MG63 (cell line): Measurements from ENCODE around the gene BICD2. TPM values are rescaled to one million over a fixed set of nuclear protein-coding genes. Genes with fewer than 3 reads are reported as not detected.
A peak's percentile ranks its signal among the peaks of the same experiment; 100 is the strongest.
"Not testable (repeated sequence)": the region's sequence is repeated elsewhere in the genome, so short reads cannot be mapped to it uniquely, and the experiment has no call there.

ENCODE experiments used
- DNase-seq: peaks from one replicate; pipeline ENCODE4 v3.0.0-alpha.2; 2020
- H3K27me3 ChIP-seq: fragments of 250-450 bp; sonication (Bioruptor Pico); 2 replicates; pipeline ENCODE4 v1.5.1; 2020; ENCODE audit warnings: mild to moderate bottlenecking, moderate library complexity
- H3K36me3 ChIP-seq: fragments of 250-450 bp; sonication (Bioruptor Pico); 2 replicates; pipeline ENCODE4 v1.5.1; 2020; ENCODE audit warnings: mild to moderate bottlenecking, moderate library complexity
- H3K4me3 ChIP-seq: fragments of 250-450 bp; sonication (Bioruptor Pico); 2 replicates; pipeline ENCODE4 v1.5.1; 2020; ENCODE audit warnings: mild to moderate bottlenecking, moderate library complexity
- H3K9me3 ChIP-seq: fragments of 250-450 bp; sonication (Bioruptor Pico); 2 replicates; pipeline ENCODE4 v1.5.1; 2020; ENCODE audit warnings: mild to moderate bottlenecking, moderate library complexity
- total RNA-seq: library from RNA; depleted of rRNA; stranded (reverse); fragments of >200 nt; shearing (Covaris generic); gene quantifications from 2 replicates; pipeline ENCODE4 v1.2.3, GENCODE V29; 2014; ENCODE audit warnings: low replicate concordance; rRNA removed

Gene BICD2
- 35.6 and 49.5 TPM in 2 replicates for total RNA-seq

GRCh38 chr9:92764381-92764987, at the start of gene BICD2:
Gene BICD2, minus strand, starts transcription at chr9:92764833. Its CDS starts 89 bp downstream, at chr9:92764744.
- H3K27me3 ChIP-seq = no peaks in the 10 kb centered on the region
- H3K36me3 ChIP-seq = peaks cover 2% of the 10 kb centered on the region
- no peaks in the 10 kb centered on the region for H3K9me3 ChIP-seq
- H3K4me3 ChIP-seq = peak within 1 kb of the TSS; percentile 81
- peak; percentile 98 for DNase-seq

- not testable (repeated sequence) for H3K36me3 ChIP-seq, H3K4me3 ChIP-seq, DNase-seq, H3K9me3 ChIP-seq
- H3K27me3 ChIP-seq = peaks cover 82% of the 10 kb centered on the region
These were observed 45.1 kb upstream of the BICD2 start for GRCh38 chr9:92809629-92810326.

GRCh38 chr9:92808726-92809451, 44.3 kb upstream of the BICD2 start:
- no peak overlapping the region for H3K4me3 ChIP-seq
- H3K9me3 ChIP-seq = no peaks in the 10 kb centered on the region
- no peaks in the 10 kb centered on the region for H3K36me3 ChIP-seq
- DNase-seq = peak; percentile 70
- peaks cover 78% of the 10 kb centered on the region for H3K27me3 ChIP-seq

- Histone ChIP-seq H3K36me3 (no peaks in the 10 kb centered on the region), H3K9me3 (no peaks in the 10 kb centered on the region), H3K27me3 (peaks cover 75% of the 10 kb centered on the region), H3K4me3 (no peak overlapping the region)
- DNase-seq = peak; percentile 10
These were observed 43.4 kb upstream of the BICD2 start for GRCh38 chr9:92807757-92808725.

- Histone ChIP-seq H3K36me3 (no peaks in the 10 kb centered on the region), H3K9me3 (no peaks in the 10 kb centered on the region), H3K27me3 (peaks cover 68% of the 10 kb centered on the region), H3K4me3 (no peak overlapping the region)
- no peak for DNase-seq
These were observed 42.6 kb upstream of the BICD2 start for GRCh38 chr9:92807031-92807756.

- Histone ChIP-seq H3K27me3 (peaks cover 65% of the 10 kb centered on the region), H3K9me3 (no peaks in the 10 kb centered on the region), H3K4me3 (no peak overlapping the region), H3K36me3 (no peaks in the 10 kb centered on the region)
- DNase-seq = no peak
These were observed 40.1 kb upstream of the BICD2 start for GRCh38 chr9:92804727-92805126.

- no peak overlapping the region for H3K4me3 ChIP-seq
- no peaks in the 10 kb centered on the region for H3K36me3 ChIP-seq
- DNase-seq = no peak
- H3K27me3 ChIP-seq = peaks cover 50% of the 10 kb centered on the region
- H3K9me3 ChIP-seq = no peaks in the 10 kb centered on the region
These were observed 33.7 kb upstream of the BICD2 start for GRCh38 chr9:92798358-92798757.

DNA sequence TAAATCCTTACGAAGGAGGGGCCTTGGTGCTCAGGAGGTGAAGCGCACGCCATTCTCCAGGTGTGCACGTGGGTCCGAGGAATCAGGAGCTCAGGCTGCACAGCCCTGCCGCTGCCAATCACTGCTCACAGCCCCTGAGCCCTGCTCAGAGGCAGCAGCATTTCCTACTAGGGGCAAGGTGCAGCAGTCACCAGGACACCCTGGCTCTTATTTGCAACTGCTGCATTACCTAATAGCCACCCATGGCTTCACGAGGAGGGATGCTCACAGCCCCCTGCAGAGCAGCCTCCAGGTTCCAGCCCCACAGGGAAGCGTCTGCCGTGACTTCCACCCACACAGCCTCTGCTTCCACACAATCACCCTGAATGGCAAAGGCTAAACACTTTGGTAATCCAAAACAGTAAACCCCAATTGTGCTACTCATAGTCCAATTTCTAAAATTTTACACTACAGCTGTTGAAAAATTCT, 31.7 kb upstream of the BICD2 start:
- DNase-seq, H3K9me3 ChIP-seq, H3K4me3 ChIP-seq, H3K36me3 ChIP-seq: not testable (repeated sequence)
- H3K27me3 ChIP-seq = peaks cover 41% of the 10 kb centered on the region

DNA sequence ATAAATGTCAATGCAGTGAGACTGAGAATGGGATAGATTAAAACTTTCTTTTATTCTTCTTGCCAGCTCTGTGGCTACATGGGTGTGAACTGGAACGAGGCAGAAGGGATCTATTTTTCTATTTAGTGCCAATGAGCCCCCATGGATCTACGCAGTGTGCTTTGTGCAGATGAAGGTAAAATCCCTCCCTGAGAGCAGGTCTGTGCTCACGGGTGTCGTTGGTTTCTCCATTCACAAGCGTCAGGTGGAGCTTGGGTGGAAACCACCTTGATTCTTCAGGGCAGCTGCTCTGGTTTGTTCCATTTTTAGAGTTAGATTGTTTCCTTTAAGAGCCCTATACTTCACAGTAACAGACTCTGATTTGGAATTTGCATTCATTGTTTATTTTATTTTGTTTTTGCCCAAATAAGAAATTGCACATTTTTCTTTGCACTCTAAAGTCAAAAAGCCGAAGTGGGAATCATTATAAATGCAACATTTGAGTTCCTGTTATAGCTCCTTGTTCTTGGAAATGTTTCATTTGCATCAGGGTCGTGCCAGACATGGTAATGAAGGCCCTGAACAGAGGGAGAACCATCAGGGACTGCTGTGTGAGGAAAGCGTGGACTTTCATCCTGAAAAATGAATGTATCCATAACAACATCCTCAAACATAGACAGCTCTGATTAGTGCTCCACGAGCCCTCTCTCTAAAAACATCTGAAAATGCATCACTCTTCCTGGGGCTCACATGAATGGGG, 31.1 kb upstream of the BICD2 start:
- Histone ChIP-seq H3K4me3 (no peak overlapping the region), H3K27me3 (peaks cover 36% of the 10 kb centered on the region), H3K9me3 (no peaks in the 10 kb centered on the region), H3K36me3 (no peaks in the 10 kb centered on the region)
- no peak for DNase-seq

GRCh38 chr9:92795000-92795399, 30.4 kb upstream of the BICD2 start:
- no peaks in the 10 kb centered on the region for H3K9me3 ChIP-seq
- no peak overlapping the region for H3K4me3 ChIP-seq
- H3K27me3 ChIP-seq = peaks cover 33% of the 10 kb centered on the region
- no peak for DNase-seq
- no peaks in the 10 kb centered on the region for H3K36me3 ChIP-seq

DNA sequence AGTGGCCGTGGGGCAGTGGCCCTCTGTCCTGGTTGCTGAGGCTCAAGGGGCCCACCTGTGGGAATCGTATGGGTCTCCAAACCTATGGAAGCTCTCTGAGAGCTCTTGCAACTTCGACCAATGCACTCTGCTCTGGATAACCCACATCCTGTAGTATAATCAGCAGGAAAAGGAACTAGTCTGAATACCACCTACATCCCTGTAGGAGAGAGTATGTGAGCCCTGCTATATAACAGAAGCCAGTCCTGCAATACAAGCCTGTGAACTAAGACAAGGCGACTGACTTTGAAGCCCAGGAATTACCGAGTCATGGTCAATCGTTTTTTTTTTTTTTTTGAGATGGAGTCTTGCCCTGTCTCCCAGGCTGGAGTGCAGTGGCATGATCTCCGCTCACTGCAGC, 29.8 kb upstream of the BICD2 start:
- no peak for DNase-seq
- H3K9me3 ChIP-seq = no peaks in the 10 kb centered on the region
- no peak overlapping the region for H3K4me3 ChIP-seq
- H3K36me3 ChIP-seq = no peaks in the 10 kb centered on the region
- H3K27me3 ChIP-seq = peaks cover 27% of the 10 kb centered on the region

DNA sequence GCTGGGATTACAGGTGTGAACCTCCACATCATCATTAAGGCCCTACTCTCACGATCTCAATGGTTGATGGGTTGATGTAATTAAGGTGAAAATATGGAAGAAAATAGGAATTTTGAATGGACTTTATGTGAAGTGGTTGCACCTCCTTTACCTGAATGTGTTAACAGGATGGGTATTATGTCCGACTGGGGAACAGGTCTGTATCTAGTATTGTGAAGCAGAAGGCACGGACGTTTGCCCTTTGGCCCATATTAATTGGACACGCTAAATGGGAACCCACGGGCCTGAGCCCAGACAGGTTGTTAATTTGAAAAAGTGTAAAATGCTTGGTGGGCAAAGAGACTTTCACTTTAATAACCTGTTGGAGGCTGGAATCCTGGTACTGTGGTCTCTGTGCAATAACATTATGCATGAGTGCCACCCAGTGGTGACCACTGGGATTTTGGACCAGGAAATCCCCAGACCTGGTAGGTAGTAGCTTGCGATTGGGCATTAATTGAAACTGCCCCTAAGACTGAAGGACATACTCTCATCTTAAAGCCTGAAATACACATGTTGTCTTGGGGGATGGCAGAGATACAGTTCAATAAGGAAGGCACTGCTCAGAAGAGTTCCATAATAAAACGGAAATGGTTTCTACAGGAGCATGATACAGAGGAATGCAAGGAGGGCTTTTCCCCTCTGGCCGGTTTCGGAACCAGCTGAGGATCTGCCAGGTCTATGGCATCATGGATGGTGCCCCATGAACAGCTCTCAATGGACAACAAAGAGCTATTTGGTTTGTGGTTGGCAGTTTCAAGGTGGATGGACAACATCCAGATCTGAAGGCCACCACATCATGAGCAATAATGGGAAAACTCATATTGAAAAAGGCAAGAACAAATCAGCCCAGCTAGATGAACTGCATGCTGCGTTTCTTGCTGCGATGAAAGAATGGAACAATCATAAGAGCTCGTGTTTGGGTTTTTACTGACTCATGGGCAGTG, 26.2 kb upstream of the BICD2 start:
- Histone ChIP-seq H3K27me3 (peaks cover 2% of the 10 kb centered on the region; the same call in 1 of the 2 replicates), H3K9me3 (no peaks in the 10 kb centered on the region; the same call in 1 of the 2 replicates), H3K4me3 (no peak overlapping the region), H3K36me3 (no peaks in the 10 kb centered on the region)
- peak; percentile 51 for DNase-seq

- no peaks in the 10 kb centered on the region for H3K36me3 ChIP-seq
- H3K4me3 ChIP-seq = no peak overlapping the region
- H3K27me3 ChIP-seq = no peaks in the 10 kb centered on the region; the same call in 1 of the 2 replicates
- H3K9me3 ChIP-seq = peaks cover 4% of the 10 kb centered on the region
- DNase-seq = no peak
These were observed 21.7 kb upstream of the BICD2 start for GRCh38 chr9:92786298-92786697.

GRCh38 chr9:92781899-92782298, 17.3 kb upstream of the BICD2 start:
- Histone ChIP-seq H3K4me3 (no peak overlapping the region), H3K36me3 (no peaks in the 10 kb centered on the region), H3K9me3 (peaks cover 7% of the 10 kb centered on the region), H3K27me3 (no peaks in the 10 kb centered on the region; the same call in 1 of the 2 replicates)
- DNase-seq = no peak
